Psoas muscle (tissue), 8 donors: Measurements from ENCODE around the gene RCOR1. TPM values are rescaled to one million over a fixed set of nuclear protein-coding genes. Genes with fewer than 3 reads are reported as not detected.

ENCODE experiments used
- ATAC-seq, 4 donors: fragments of 200-7000 bp; cut with Tn5 transposase; one replicate each; pipeline ENCODE4 v1.9.1; 2020; ENCODE audit warnings: moderate library complexity in 3 of 4, mild to moderate bottlenecking in 2 of 4
- DNase-seq, 2 donors: peaks; one replicate each; pipeline ENCODE4 v3.0.0-alpha.2; 2020
- H3K27ac ChIP-seq: fragments of 200-600 bp; one replicate; pipeline ENCODE4 v1.8.0; 2022
- H3K27me3 ChIP-seq, 3 donors: fragments of 200-600 bp in 1 of 3; one replicate each; pipeline versions ENCODE4 v1.6.1 to v1.8.0; 2013 to 2022; ENCODE audit warnings: low read length in 2 of 3, mild to moderate bottlenecking in 2 of 3, moderate library complexity in 1 of 3; ENCODE audit not compliant: insufficient read depth in 3 of 3
- H3K36me3 ChIP-seq, 2 donors: fragments of 200-600 bp in 1 of 2; one replicate each; pipeline versions ENCODE4 v1.6.1 to v1.8.0; 2013 to 2022; ENCODE audit warnings: low read depth in 1 of 2, mild to moderate bottlenecking in 1 of 2, moderate library complexity in 1 of 2; ENCODE audit not compliant: insufficient read depth in 1 of 2
- H3K4me1 ChIP-seq: fragments of 200-600 bp; one replicate; pipeline ENCODE4 v1.8.0; 2022
- H3K4me3 ChIP-seq: fragments of 200-600 bp; one replicate; pipeline ENCODE4 v1.8.0; 2022; ENCODE audit warnings: mild to moderate bottlenecking
- H3K9me3 ChIP-seq: fragments of 200-600 bp; one replicate; pipeline ENCODE4 v1.8.0; 2022
- WGBS, 3 donors: extraction: QIAGEN DNeasy Blood & Tissue Kit; methylation state at CpG; one replicate each; pipeline versions ENCODE4 v1.1.6 to v1.1.7; 2013; 5-methylcytosine and 5-hydroxymethylcytosine counted together
- intact Hi-C, 2 donors: fragments of 100-400 bp; cut with DNase I; formaldehyde crosslinking; loops; one replicate each; pipeline versions ENCODE4 v1.11.0 to v1.14.2; 2022
- polyA plus RNA-seq, 3 donors: library from polyadenylated mRNA; stranded (reverse); fragments of 200-250 nt; gene quantifications; one replicate each; pipeline ENCODE4 v1.2.3, GENCODE V29; 2013
- total RNA-seq, 4 donors: library from RNA; stranded (reverse); fragmentation: NEBNext Ultra II Directional in 2 of 4; extraction: Animal tissue kit (Norgen Biotek cat#: 25700) in 2 of 4; gene quantifications; one replicate each; pipeline versions ENCODE4 v1.2.1 to v1.2.4, GENCODE V29; 2021 to 2023
- TF ChIP-seq, protein P1 (sequence below): fragments of 200-600 bp; IDR thresholded peaks from one replicate; pipeline ENCODE4 v1.8.0; 2022; ENCODE audit warnings: antibody characterized with exemption
- donor health status: healthy with polysubstance abuse.
- donor health status: DM: no; HTN: no; CAD: no; lungs with moderate emphysema.
- donor health status: Bipolar disorder and iron deficiency.
- donor health status: healthy.
- donor health status: DM: yes; HTN: yes; CAD: no.
- donor health status: DM: no; HTN: no; CAD: no.
- donor health status: DM: no; HTN: no; CAD: no.
- donor health status: DM: yes; HTN: yes; CAD: no.

RCOR1 gene
- total and polyA plus RNA-seq, 7 donors, result 6.0 to 17.7 (median 14.3) TPM

DNA sequence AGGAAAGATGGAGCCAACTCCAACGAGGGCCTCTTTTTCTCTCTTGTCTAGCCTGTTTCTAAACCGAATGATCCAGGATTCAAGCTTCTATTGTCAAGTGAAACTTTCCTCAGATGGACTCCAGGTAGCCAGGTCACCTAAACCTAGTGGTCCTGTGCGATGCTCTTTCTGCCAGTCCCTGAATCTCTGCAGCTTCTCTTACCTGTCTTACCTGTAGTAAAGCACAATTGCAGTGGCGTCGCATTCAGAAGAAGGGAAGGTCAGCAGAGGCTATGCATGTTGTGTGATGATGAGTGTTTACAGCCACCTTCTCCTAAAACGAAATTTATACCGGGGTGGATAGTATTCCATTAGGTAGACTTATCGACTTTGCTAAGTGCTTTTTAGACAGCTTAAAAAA, 137.4 kb downstream of the RCOR1 start:
- peaks cover 0 to 48% of the 10 kb centered on the region in 2 donors for H3K36me3 ChIP-seq
- TF ChIP-seq, protein P1, sequence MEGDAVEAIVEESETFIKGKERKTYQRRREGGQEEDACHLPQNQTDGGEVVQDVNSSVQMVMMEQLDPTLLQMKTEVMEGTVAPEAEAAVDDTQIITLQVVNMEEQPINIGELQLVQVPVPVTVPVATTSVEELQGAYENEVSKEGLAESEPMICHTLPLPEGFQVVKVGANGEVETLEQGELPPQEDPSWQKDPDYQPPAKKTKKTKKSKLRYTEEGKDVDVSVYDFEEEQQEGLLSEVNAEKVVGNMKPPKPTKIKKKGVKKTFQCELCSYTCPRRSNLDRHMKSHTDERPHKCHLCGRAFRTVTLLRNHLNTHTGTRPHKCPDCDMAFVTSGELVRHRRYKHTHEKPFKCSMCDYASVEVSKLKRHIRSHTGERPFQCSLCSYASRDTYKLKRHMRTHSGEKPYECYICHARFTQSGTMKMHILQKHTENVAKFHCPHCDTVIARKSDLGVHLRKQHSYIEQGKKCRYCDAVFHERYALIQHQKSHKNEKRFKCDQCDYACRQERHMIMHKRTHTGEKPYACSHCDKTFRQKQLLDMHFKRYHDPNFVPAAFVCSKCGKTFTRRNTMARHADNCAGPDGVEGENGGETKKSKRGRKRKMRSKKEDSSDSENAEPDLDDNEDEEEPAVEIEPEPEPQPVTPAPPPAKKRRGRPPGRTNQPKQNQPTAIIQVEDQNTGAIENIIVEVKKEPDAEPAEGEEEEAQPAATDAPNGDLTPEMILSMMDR, result no peak
- no peaks in the 10 kb centered on the region for H3K4me1 ChIP-seq
- H3K9me3 ChIP-seq, result no peaks in the 10 kb centered on the region
- H3K27ac ChIP-seq, result no peak overlapping the region
- WGBS, 3 donors, result 91 to 94% (median 93%) methylated on average over 8 of the region's 8 CpGs
- H3K27me3 ChIP-seq, result no peaks in the 10 kb centered on the region
- intact Hi-C loops, result no loop called here
- no peak for DNase-seq
- H3K4me3 ChIP-seq, result no peak overlapping the region
- no peak for ATAC-seq

DNA sequence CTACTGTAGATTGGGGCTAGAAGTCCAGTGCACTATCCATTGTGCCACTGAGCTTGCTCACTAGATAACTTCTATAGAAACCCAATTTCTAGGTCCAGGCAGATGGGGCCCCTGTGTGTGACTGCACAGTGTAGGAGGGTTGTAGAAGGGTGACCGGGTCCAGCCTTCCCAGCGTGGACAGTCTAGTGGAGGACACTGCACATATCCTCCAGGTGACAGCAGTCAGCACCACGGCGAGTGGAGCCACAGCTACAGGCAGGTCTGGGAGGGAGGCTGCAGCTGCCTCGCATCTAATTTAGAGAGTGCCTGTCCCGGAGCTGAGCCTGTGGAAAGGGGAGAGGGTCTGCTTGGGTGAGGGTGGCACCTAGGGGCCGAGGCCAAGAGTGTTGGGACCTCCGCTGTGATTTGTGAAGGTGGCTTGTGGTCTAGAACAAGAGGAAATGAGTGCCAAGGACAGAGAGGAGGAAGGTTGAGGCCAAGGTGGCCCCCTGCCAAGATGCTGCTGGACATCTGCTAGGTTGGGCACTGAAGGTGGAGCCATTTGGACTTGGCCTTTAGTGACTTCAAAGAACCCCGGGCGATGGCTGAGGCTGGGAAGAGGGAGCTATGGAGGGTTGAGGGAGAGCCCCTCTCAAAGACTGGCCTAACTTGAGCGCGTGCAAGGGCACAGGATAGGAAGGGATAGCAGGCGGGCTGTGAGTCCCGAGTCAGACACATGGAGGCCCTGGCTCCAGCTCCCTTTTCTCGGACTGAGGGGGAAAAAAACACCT, 138.8 kb downstream of the RCOR1 start:
- no peak overlapping the region for H3K4me3 ChIP-seq
- DNase-seq, result no peak
- TF ChIP-seq, protein P1, result no peak
- no peaks in the 10 kb centered on the region for H3K27me3 ChIP-seq
- H3K4me1 ChIP-seq, result no peaks in the 10 kb centered on the region
- no peak for ATAC-seq
- intact Hi-C loops, result no loop called here
- H3K36me3 ChIP-seq, result peaks cover 0 to 33% of the 10 kb centered on the region in 2 donors
- no peak overlapping the region for H3K27ac ChIP-seq
- H3K9me3 ChIP-seq, result no peaks in the 10 kb centered on the region
- WGBS, 3 donors, result 76 to 81% (median 80%) methylated on average over 13 to 15 of the region's 15 CpGs

DNA sequence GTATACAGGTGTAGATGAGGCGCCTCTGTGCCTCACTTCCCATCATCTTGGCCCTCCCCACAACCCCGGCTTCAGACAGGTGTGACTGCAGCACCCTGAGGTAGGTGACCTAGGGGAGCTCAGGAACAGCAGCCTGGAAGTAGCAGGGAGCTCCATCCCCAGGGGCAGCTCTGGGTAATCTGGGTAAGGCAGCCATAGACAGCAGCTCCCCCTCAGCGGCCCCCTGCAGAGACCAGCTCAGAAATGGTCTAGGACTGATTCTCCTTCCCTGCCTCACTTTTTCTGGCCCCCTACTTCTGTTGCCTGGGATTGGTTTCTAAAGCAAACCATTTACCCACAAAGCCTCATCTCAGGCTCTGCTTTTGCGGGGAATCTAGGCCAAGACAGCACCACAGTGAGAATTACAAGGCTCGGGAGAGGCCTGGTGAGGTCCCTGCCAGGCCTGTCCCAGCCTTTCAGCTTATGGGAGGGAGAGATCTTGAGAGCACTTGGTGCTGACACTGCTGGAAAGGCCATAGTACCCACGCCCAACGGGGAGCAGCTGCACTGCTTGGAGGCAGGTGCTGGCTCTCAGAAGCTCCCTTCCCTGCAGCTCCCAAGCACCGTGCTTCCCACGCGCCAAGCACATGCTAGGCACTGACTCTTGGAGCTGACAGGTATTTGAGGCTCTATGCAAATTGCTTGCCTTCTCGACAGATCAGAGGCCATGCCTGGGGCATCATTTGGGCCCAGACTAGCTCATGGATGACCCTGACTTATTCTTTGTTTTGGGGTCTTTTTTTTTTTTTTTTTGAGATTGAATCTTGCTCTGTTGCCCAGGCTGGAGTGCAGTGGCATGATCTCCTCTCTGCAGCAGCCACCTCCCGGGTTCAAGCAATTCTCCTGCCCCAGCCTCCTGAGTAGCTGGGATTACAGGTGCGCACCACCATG, 139.7 kb downstream of the RCOR1 start:
- no peak overlapping the region for H3K27ac ChIP-seq
- no peaks in the 10 kb centered on the region for H3K9me3 ChIP-seq
- H3K4me3 ChIP-seq, result no peak overlapping the region
- H3K36me3 ChIP-seq, result peaks cover 0 to 25% of the 10 kb centered on the region in 2 donors
- H3K4me1 ChIP-seq, result no peaks in the 10 kb centered on the region
- H3K27me3 ChIP-seq, result no peaks in the 10 kb centered on the region
- DNase-seq (no peak), ATAC-seq (no peak)
- TF ChIP-seq, protein P1, result no peak
- intact Hi-C loops, result no loop called here
- WGBS, 3 donors, result 82 to 89% (median 87%) methylated on average over 13 of the region's 13 CpGs

DNA sequence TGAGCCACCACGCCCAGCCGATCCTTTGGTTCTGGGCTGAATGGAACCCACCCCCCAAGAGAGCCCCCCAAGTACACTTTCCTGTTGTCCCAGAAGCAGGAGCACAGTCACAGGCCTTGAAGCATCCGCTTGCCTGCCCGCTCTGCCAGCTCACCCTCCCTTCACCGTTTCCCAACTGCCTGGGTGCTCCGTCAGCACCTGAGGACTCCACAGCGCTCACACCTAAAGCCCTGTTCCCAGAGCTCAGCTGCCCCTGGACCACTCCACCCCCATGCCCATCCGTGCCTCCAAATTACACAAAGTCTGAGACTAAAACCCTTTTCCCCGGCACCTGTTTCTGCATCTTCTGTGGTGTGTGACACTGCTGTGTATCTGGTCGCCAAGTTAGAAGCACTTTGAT, 140.5 kb downstream of the RCOR1 start:
- no peaks in the 10 kb centered on the region for H3K4me1 ChIP-seq
- peaks cover 0 to 17% of the 10 kb centered on the region in 2 donors for H3K36me3 ChIP-seq
- ATAC-seq (no peak), DNase-seq (no peak)
- WGBS, 3 donors, result 95 to 97% (median 96%) methylated on average over 10 of the region's 10 CpGs
- TF ChIP-seq, protein P1, result no peak
- no peak overlapping the region for H3K27ac ChIP-seq
- no peaks in the 10 kb centered on the region for H3K9me3 ChIP-seq
- no peaks in the 10 kb centered on the region for H3K27me3 ChIP-seq
- intact Hi-C loops, result no loop called here
- no peak overlapping the region for H3K4me3 ChIP-seq
